Measurements from ENCODE around the gene RBM23. TPM values are rescaled to one million over a fixed set of nuclear protein-coding genes. Genes with fewer than 3 reads are reported as not detected.
A peak's percentile ranks its signal among the peaks of the same experiment; 100 is the strongest.

RBM23 gene
- total and polyA plus RNA-seq, 9 of the 15 experiments (the other 6 are each of a cell fraction or from before 2014, with no cell fraction given), result 46.0 to 102 (median 58.5) TPM

GRCh38 chr14:22871224-22872032 lies 47.5 kb downstream of the RBM23 start, which contains the start of gene LRP10 (continued):
- TF ChIP-seq PRDM10 (IDR thresholded peaks at IDR 0.05; ENCODE audit: partially characterized antibody), result peak; percentile 91
- peak; percentile 13 for TF ChIP-seq ETV5 (CRISPR knock-in tag; IDR thresholded peaks at IDR 0.05; ENCODE audit: low read depth)
- TF ChIP-seq, protein P1, sequence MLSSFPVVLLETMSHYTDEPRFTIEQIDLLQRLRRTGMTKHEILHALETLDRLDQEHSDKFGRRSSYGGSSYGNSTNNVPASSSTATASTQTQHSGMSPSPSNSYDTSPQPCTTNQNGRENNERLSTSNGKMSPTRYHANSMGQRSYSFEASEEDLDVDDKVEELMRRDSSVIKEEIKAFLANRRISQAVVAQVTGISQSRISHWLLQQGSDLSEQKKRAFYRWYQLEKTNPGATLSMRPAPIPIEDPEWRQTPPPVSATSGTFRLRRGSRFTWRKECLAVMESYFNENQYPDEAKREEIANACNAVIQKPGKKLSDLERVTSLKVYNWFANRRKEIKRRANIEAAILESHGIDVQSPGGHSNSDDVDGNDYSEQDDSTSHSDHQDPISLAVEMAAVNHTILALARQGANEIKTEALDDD (IDR thresholded peaks at IDR 0.05), result 0 out of 2 replicates have a peak, but pooled peaks have one; percentile 47
- TF ChIP-seq MAZ (CRISPR knock-in tag; conservative IDR thresholded peaks at IDR 0.05 in 1 of 2, IDR thresholded peaks at IDR 0.05 in 1 of 2), result peak; percentile 85 to 93
- no peak for TF ChIP-seq GTF2F1 (IDR thresholded peaks at IDR 0.05; ENCODE audit: low read depth, low read length)
- TF ChIP-seq ZBTB7A (IDR thresholded peaks at IDR 0.05; ENCODE audit: borderline replicate concordance, control insufficient read depth, low read depth, low read length), result peak; percentile 86; the same call in 1 of the 2 replicates
- 0 out of 2 replicates have a peak, but pooled peaks have one; percentile 5 for TF ChIP-seq BHLHE40 (IDR thresholded peaks at IDR 0.05; ENCODE audit: low read length)
- peak in 1 of 2 experiments; percentile 74 for TF ChIP-seq NCOA2 (IDR thresholded peaks at IDR 0.05; ENCODE audit: partially characterized antibody in 2 of 2)
- TF ChIP-seq, protein P2, sequence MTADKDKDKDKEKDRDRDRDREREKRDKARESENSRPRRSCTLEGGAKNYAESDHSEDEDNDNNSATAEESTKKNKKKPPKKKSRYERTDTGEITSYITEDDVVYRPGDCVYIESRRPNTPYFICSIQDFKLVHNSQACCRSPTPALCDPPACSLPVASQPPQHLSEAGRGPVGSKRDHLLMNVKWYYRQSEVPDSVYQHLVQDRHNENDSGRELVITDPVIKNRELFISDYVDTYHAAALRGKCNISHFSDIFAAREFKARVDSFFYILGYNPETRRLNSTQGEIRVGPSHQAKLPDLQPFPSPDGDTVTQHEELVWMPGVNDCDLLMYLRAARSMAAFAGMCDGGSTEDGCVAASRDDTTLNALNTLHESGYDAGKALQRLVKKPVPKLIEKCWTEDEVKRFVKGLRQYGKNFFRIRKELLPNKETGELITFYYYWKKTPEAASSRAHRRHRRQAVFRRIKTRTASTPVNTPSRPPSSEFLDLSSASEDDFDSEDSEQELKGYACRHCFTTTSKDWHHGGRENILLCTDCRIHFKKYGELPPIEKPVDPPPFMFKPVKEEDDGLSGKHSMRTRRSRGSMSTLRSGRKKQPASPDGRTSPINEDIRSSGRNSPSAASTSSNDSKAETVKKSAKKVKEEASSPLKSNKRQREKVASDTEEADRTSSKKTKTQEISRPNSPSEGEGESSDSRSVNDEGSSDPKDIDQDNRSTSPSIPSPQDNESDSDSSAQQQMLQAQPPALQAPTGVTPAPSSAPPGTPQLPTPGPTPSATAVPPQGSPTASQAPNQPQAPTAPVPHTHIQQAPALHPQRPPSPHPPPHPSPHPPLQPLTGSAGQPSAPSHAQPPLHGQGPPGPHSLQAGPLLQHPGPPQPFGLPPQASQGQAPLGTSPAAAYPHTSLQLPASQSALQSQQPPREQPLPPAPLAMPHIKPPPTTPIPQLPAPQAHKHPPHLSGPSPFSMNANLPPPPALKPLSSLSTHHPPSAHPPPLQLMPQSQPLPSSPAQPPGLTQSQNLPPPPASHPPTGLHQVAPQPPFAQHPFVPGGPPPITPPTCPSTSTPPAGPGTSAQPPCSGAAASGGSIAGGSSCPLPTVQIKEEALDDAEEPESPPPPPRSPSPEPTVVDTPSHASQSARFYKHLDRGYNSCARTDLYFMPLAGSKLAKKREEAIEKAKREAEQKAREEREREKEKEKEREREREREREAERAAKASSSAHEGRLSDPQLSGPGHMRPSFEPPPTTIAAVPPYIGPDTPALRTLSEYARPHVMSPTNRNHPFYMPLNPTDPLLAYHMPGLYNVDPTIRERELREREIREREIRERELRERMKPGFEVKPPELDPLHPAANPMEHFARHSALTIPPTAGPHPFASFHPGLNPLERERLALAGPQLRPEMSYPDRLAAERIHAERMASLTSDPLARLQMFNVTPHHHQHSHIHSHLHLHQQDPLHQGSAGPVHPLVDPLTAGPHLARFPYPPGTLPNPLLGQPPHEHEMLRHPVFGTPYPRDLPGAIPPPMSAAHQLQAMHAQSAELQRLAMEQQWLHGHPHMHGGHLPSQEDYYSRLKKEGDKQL (CRISPR knock-in tag; IDR thresholded peaks at IDR 0.05; ENCODE audit: borderline replicate concordance), result peak; percentile 74; the same call in 1 of the 2 replicates
- TF ChIP-seq PML (IDR thresholded peaks at IDR 0.05; ENCODE audit: low read length), result peak; percentile 46; the same call in 1 of the 2 replicates
- peak; percentile 84 for TF ChIP-seq TFAP4 (CRISPR knock-in tag; IDR thresholded peaks at IDR 0.05; ENCODE audit: borderline replicate concordance)
- TF ChIP-seq, protein P3, sequence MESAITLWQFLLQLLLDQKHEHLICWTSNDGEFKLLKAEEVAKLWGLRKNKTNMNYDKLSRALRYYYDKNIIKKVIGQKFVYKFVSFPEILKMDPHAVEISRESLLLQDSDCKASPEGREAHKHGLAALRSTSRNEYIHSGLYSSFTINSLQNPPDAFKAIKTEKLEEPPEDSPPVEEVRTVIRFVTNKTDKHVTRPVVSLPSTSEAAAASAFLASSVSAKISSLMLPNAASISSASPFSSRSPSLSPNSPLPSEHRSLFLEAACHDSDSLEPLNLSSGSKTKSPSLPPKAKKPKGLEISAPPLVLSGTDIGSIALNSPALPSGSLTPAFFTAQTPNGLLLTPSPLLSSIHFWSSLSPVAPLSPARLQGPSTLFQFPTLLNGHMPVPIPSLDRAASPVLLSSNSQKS (CRISPR knock-in tag; IDR thresholded peaks at IDR 0.05), result no peak
- no peak for TF ChIP-seq TAL1 (IDR thresholded peaks at IDR 0.05)

Data from K562 (cell line).